H1 (cell line): ENCODE measurements around the gene PRRX2. TPM values are rescaled to one million over a fixed set of nuclear protein-coding genes. Genes with fewer than 3 reads are reported as not detected.

ENCODE experiments used
- CTCF ChIA-PET: fragments of 300-600 bp; sonication (Branson Sonifier 250); formaldehyde crosslinking; loops from one replicate; lab custom pipeline; 2021; ENCODE audit not compliant: partially characterized antibody; lab: Charles Lee
- POLR2A ChIA-PET: fragments of 300-600 bp; sonication (Branson Sonifier 250); formaldehyde crosslinking; loops from one replicate; lab custom pipeline; 2021; ENCODE audit warnings: inconsistent platforms; ENCODE audit not compliant: partially characterized antibody; lab: Charles Lee
- DNase-seq, 2 experiments: peaks; one replicate each; pipeline versions ENCODE4 v3.0.0 to v3.0.0-alpha.2; 2010 to 2022; ENCODE audit warnings: low spot score in 2 of 2, low read depth in 1 of 2, mixed read lengths in 1 of 2
- FAIRE-seq: peaks from 2 replicates; lab custom pipeline; 2011; peaks lifted over from hg19 to GRCh38; lab: Jason Lieb, UNC
- H2AFZ ChIP-seq: 2 replicates; pipeline ENCODE4 v1.8.1; 2012; ENCODE audit warnings: low read length, inconsistent platforms
- H2AK5ac ChIP-seq: 2 replicates; pipeline ENCODE4 v1.6.1; 2013; ENCODE audit warnings: low read depth, low read length
- H2BK120ac ChIP-seq: replicated peaks from 2 replicates; pipeline ENCODE3; 2013; ENCODE audit warnings: low read depth, low read length, inconsistent platforms
- H2BK12ac ChIP-seq: 2 replicates; pipeline ENCODE4 v1.6.1; 2013; ENCODE audit warnings: low read depth, low read length
- H2BK15ac ChIP-seq: 2 replicates; pipeline ENCODE4 v1.6.1; 2013; ENCODE audit warnings: low read length
- H2BK20ac ChIP-seq: 2 replicates; pipeline ENCODE4 v1.6.1; 2013; ENCODE audit warnings: low read length
- H2BK5ac ChIP-seq: 2 replicates; pipeline ENCODE4 v1.6.1; 2013; ENCODE audit warnings: low read depth, low read length
- H3K14ac ChIP-seq: 2 replicates; pipeline ENCODE4 v1.6.1; 2013; ENCODE audit warnings: inconsistent platforms; ENCODE audit not compliant: insufficient read length
- H3K18ac ChIP-seq: 2 replicates; pipeline ENCODE4 v1.6.1; 2013; ENCODE audit warnings: low read length; ENCODE audit errors: extremely low read depth
- H3K23ac ChIP-seq: 2 replicates; pipeline ENCODE4 v1.6.1; 2013; ENCODE audit warnings: inconsistent platforms; ENCODE audit not compliant: insufficient read length
- H3K23me2 ChIP-seq: 2 replicates; pipeline ENCODE4 v1.6.1; 2013; ENCODE audit warnings: low read depth, low read length
- H3K27ac ChIP-seq: 2 replicates; pipeline ENCODE4 v1.6.1; 2011; ENCODE audit warnings: low read depth, low read length, inconsistent platforms
- H3K27me3 ChIP-seq, 4 experiments: replicated peaks in 1 of 4; 1 replicate in 1 of 4; 2 replicates in 3 of 4; pipeline versions ENCODE4 v1.6.1 to v1.8.1; 2011 to 2013; ENCODE audit warnings: low read length in 3 of 4, mild to moderate bottlenecking in 3 of 4, inconsistent platforms in 2 of 4, mixed read lengths in 2 of 4, moderate library complexity in 1 of 4; ENCODE audit not compliant: control insufficient read depth in 3 of 4, insufficient read depth in 3 of 4; ENCODE audit errors: extremely low read depth in 1 of 4
- H3K36me3 ChIP-seq, 4 experiments: 2 replicates each; pipeline versions ENCODE4 v1.6.1 to v1.8.1; 2011 to 2013; ENCODE audit warnings: mild to moderate bottlenecking in 4 of 4, low read length in 3 of 4, moderate library complexity in 2 of 4, control low read depth in 1 of 4, inconsistent platforms in 1 of 4; ENCODE audit not compliant: insufficient read depth in 4 of 4, control insufficient read depth in 2 of 4
- H3K4ac ChIP-seq: replicated peaks from 2 replicates; pipeline ENCODE3; 2013; ENCODE audit warnings: low read length, low read depth, mixed read lengths, inconsistent platforms; ENCODE audit not compliant: insufficient read length
- H3K4me1 ChIP-seq, 4 experiments: replicated peaks in 1 of 4; 1 replicate in 1 of 4; 2 replicates in 3 of 4; pipeline versions ENCODE4 v1.6.1 to v1.8.1; 2011 to 2013; ENCODE audit warnings: low read length in 3 of 4, inconsistent platforms in 2 of 4, mixed read lengths in 1 of 4; ENCODE audit not compliant: insufficient read depth in 4 of 4, control insufficient read depth in 3 of 4
- H3K4me2 ChIP-seq, 2 experiments: 2 replicates each; pipeline versions ENCODE4 v1.6.1 to v1.8.1; 2011 to 2013; ENCODE audit warnings: low read depth in 2 of 2, low read length in 2 of 2, control low read depth in 1 of 2, inconsistent platforms in 1 of 2, mild to moderate bottlenecking in 1 of 2; ENCODE audit not compliant: insufficient read depth in 1 of 2
- H3K4me3 ChIP-seq, 4 experiments: fragments of 200-600, 300-600 bp in 1 of 4; sonication (generic), shearing (Covaris generic), sonication (Bioruptor Twin) in 1 of 4; 2 replicates each; pipeline versions ENCODE4 v1.5.1 to v1.8.1; 2011 to 2016; ENCODE audit warnings: low read length in 4 of 4, low read depth in 3 of 4, control low read depth in 2 of 4, inconsistent platforms in 2 of 4, mild to moderate bottlenecking in 2 of 4, mixed read lengths in 1 of 4, moderate library complexity in 1 of 4; ENCODE audit not compliant: insufficient read depth in 2 of 4; ENCODE audit errors: extremely low read depth in 1 of 4
- H3K56ac ChIP-seq: replicated peaks from 2 replicates; pipeline ENCODE3; 2013; ENCODE audit warnings: low read depth, mild to moderate bottlenecking, mixed read lengths, low read length, inconsistent platforms; ENCODE audit not compliant: insufficient read length
- H3K79me1 ChIP-seq: 2 replicates; pipeline ENCODE4 v1.6.1; 2013; ENCODE audit warnings: low read depth, low read length, control low read depth
- H3K79me2 ChIP-seq, 2 experiments: 2 replicates each; pipeline versions ENCODE4 v1.6.1 to v1.8.1; 2012 to 2013; ENCODE audit warnings: low read length in 2 of 2, mild to moderate bottlenecking in 2 of 2, inconsistent platforms in 1 of 2; ENCODE audit not compliant: insufficient read depth in 2 of 2, control insufficient read depth in 1 of 2
- H3K9ac ChIP-seq, 4 experiments: replicated peaks in 1 of 4; 1 replicate in 1 of 4; 2 replicates in 3 of 4; pipeline versions ENCODE4 v1.6.1 to v1.8.1; 2011 to 2013; ENCODE audit warnings: low read depth in 3 of 4, low read length in 3 of 4, control low read depth in 2 of 4, mild to moderate bottlenecking in 2 of 4, moderate library complexity in 2 of 4, inconsistent platforms in 1 of 4; ENCODE audit errors: extremely low read depth in 1 of 4
- H3K9me3 ChIP-seq, 2 experiments: 2 replicates each; pipeline versions ENCODE4 v1.6.1 to v1.8.1; 2012 to 2013; ENCODE audit warnings: mild to moderate bottlenecking in 2 of 2, moderate library complexity in 2 of 2, control low read depth in 1 of 2, inconsistent platforms in 1 of 2, low read depth in 1 of 2, low read length in 1 of 2, mixed read lengths in 1 of 2; ENCODE audit not compliant: insufficient read depth in 2 of 2
- H4K20me1 ChIP-seq, 2 experiments: replicated peaks in 1 of 2; 2 replicates each; pipeline versions ENCODE3 to v1.8.1; 2011 to 2013; ENCODE audit warnings: inconsistent platforms in 2 of 2, low read length in 2 of 2, mild to moderate bottlenecking in 1 of 2; ENCODE audit not compliant: insufficient read depth in 2 of 2, control insufficient read depth in 1 of 2
- H4K5ac ChIP-seq: 2 replicates; pipeline ENCODE4 v1.6.1; 2013; ENCODE audit warnings: low read length, low read depth, mixed read lengths, inconsistent platforms; ENCODE audit not compliant: insufficient read length
- H4K8ac ChIP-seq: 2 replicates; pipeline ENCODE4 v1.8.0; 2013; ENCODE audit warnings: mild to moderate bottlenecking, moderate library complexity, low read length, inconsistent platforms; ENCODE audit not compliant: insufficient read depth; ENCODE audit errors: extremely low read depth
- H4K91ac ChIP-seq: replicated peaks from 2 replicates; pipeline ENCODE3; 2013; ENCODE audit warnings: low read length, mixed read lengths, inconsistent platforms; ENCODE audit not compliant: insufficient read length
- ATF3 ChIP-seq: IDR thresholded peaks from 2 replicates; pipeline ENCODE4 v1.6.1; 2011; ENCODE audit warnings: low read depth, mild to moderate bottlenecking, low read length; ENCODE audit not compliant: insufficient read depth
- BACH1 ChIP-seq: IDR thresholded peaks from 2 replicates; pipeline ENCODE4 v1.6.1; 2012; ENCODE audit warnings: low read length, improper control_type of control experiment
- CBX8 ChIP-seq: fragments of 300-800, 300-1000 bp; sonication (generic); IDR thresholded peaks from 2 replicates; pipeline ENCODE4 v1.7.1; 2016; ENCODE audit warnings: low read depth, low read length, borderline replicate concordance
- CHD1 ChIP-seq: IDR thresholded peaks from 2 replicates; pipeline ENCODE4 v1.6.1; 2012; ENCODE audit warnings: low read depth, low read length, improper control_type of control experiment
- E2F6 ChIP-seq: IDR thresholded peaks from 2 replicates; pipeline ENCODE4 v1.6.1; 2012; ENCODE audit warnings: inconsistent platforms
- KDM1A ChIP-seq: fragments of 200-600, 300-600 bp; sonication (generic); IDR thresholded peaks from 2 replicates; pipeline ENCODE4 v1.7.1; 2016; ENCODE audit warnings: mild to moderate bottlenecking, low read length, borderline replicate concordance
- KDM4A ChIP-seq: IDR thresholded peaks from one replicate; pipeline ENCODE4 v1.7.1; 2012; ENCODE audit warnings: low read depth, mild to moderate bottlenecking, moderate library complexity, low read length, inconsistent platforms; ENCODE audit not compliant: severe bottlenecking
- PHF8 ChIP-seq: fragments of 200-600 bp; sonication (generic); conservative IDR thresholded peaks from 2 replicates; pipeline ENCODE4 v1.7.1; 2012; ENCODE audit warnings: low read depth, mild to moderate bottlenecking, inconsistent platforms, low read length, moderate library complexity
- RAD21 ChIP-seq, 2 experiments: IDR thresholded peaks in 1 of 2; conservative IDR thresholded peaks in 1 of 2; 2 replicates each; pipeline ENCODE4 v1.6.1; 2011; ENCODE audit warnings: low read depth in 2 of 2, low read length in 2 of 2, improper control_type of control experiment in 1 of 2, inconsistent platforms in 1 of 2, mild to moderate bottlenecking in 1 of 2, moderate library complexity in 1 of 2
- RNF2 ChIP-seq: fragments of 200-900, 300-1000 bp; sonication (generic); IDR thresholded peaks from 2 replicates; pipeline ENCODE4 v1.7.1; 2016; ENCODE audit warnings: borderline replicate concordance, low read depth, mild to moderate bottlenecking, antibody characterized with exemption, low read length; ENCODE audit not compliant: poor library complexity, severe bottlenecking; ENCODE audit errors: missing control alignments
- WGBS, 2 experiments: shearing (Covaris generic) in 1 of 2; methylation state at CpG; one replicate each; pipeline versions ENCODE4 v1.1.6 to v1.1.7; 2013 to 2015; ENCODE audit warnings: low lambda C conversion rate in 2 of 2, mixed read lengths in 2 of 2, inconsistent platforms in 1 of 2, low coverage in 1 of 2, missing lambda C conversion rate in 1 of 2; ENCODE audit not compliant: insufficient replicate concordance in 2 of 2, insufficient coverage in 1 of 2, insufficient read length in 1 of 2; ENCODE audit errors: extremely low coverage in 1 of 2, missing lambda C conversion rate in 1 of 2; 5-methylcytosine and 5-hydroxymethylcytosine counted together
- polyA plus RNA-seq, 7 experiments: library from polyadenylated mRNA; depleted of rRNA in 3 of 7; stranded (reverse) in 5 of 7; unstranded in 2 of 7; fragments of >200 nt in 5 of 7; fragments of 200-250 nt in 2 of 7; gene quantifications; 1 replicate in 5 of 7; 2 replicates in 1 of 7; 4 replicates in 1 of 7; pipeline versions ENCODE4 v1.2.1 to v1.2.3, GENCODE V29; 2011 to 2013; ENCODE audit warnings: missing spikeins in 2 of 7, mixed read lengths in 2 of 7
- total RNA-seq: library from RNA; stranded (reverse); fragmentation: NEBNext Ultra II Directional; extraction: Animal tissue kit (Norgen Biotek cat#: 25700); gene quantifications from 2 replicates; pipeline ENCODE4 v1.2.1, GENCODE V29; 2021

PRRX2 gene
- total and polyA plus RNA-seq, 2 of the 8 experiments (the other 6 are each of a cell fraction or from before 2014, with no cell fraction given): 5.8 to 9.2 TPM

DNA sequence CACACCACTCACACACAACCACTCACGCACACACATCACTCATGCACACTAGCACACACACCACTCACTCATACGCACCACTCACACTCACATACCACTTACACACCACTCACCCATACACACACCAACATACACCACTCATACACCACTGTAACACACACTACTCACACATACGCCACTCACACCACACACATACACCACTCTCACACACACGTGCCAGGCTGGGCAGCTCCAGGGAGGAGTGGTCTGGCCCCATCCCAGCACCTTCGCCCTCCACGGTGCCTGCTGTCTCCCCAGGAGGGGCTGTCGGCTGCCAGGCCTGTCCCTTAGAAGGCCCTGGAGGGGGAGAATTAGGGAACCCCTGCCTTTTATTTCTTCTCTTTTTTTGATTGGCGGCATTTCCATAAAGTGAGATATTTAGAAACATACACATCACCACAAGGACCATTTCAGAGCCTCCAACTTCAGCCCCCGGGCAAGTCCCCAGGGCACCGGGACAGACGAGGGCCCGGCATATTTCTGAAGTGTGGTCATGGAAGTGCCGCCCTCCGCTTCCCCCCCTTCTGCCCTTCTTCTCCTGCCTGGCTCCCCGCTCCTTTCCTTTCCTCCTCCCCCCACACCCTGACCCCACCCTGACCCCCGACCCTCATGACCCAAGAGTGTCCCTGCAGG is 17.2 kb upstream of the PRRX2 start:
- Histone ChIP-seq H3K9me3 (no peaks in the 10 kb centered on the region), H3K9ac (no peak overlapping the region), H4K8ac (no peak overlapping the region), H2BK20ac (0 out of 2 replicates have a peak overlapping the region, but pooled peaks have one; percentile 80), H3K14ac (no peak overlapping the region), H3K4me1 (no peaks in the 10 kb centered on the region), H4K91ac (no peak overlapping the region), H3K4ac (no peak overlapping the region), H4K5ac (no peak overlapping the region), H4K20me1 (peaks cover 0 to 6% of the 10 kb centered on the region in 2 experiments), H3K4me3 (no peak overlapping the region), H2BK5ac (peak overlapping the region; percentile 82; the same call in 1 of the 2 replicates), H3K79me1 (no peaks in the 10 kb centered on the region), H3K56ac (no peak overlapping the region), H3K36me3 (no peaks in the 10 kb centered on the region), H3K23ac (no peak overlapping the region), H2AFZ (no peak overlapping the region), H3K27ac (no peak overlapping the region), H2BK120ac (no peak overlapping the region), H2BK12ac (peak overlapping the region; percentile 6), H3K18ac (no peak overlapping the region), H3K79me2 (no peaks in the 10 kb centered on the region), H3K23me2 (peaks cover 6% of the 10 kb centered on the region; the same call in 1 of the 2 replicates), H2BK15ac (peak overlapping the region; percentile 90; the same call in 1 of the 2 replicates), H3K4me2 (no peak overlapping the region), H2AK5ac (peak overlapping the region; percentile 40; the same call in 1 of the 2 replicates), H3K27me3 (no peaks in the 10 kb centered on the region)
- WGBS, 2 experiments: 89 to 100% methylated on average over 2 to 11 of the region's 16 CpGs
- FAIRE-seq (no peak), DNase-seq (no peak)
- CTCF ChIA-PET: no interaction called here
- POLR2A ChIA-PET: no interaction called here
- TF ChIP-seq KDM1A: no peak
- no peak for TF ChIP-seq RAD21 (IDR thresholded peaks at IDR 0.05 in 1 of 2, conservative IDR thresholded peaks at IDR 0.05 in 1 of 2; ENCODE audit: low read depth in 2 of 2, low read length in 2 of 2)
- TF ChIP-seq BACH1: no peak
- no peak for TF ChIP-seq ATF3
- TF ChIP-seq E2F6: no peak
- TF ChIP-seq CHD1: no peak
- no peak for TF ChIP-seq KDM4A
- no peak for TF ChIP-seq CBX8
- no peak for TF ChIP-seq RNF2
- no peak for TF ChIP-seq PHF8
